ENCODE data around the gene FGF11. TPM values are rescaled to one million over a fixed set of nuclear protein-coding genes. Genes with fewer than 3 reads are reported as not detected.

The FGF11 gene
- total RNA-seq, 4 donors from 2014 or later = 1.0 TPM; not detected in 3

- Histone ChIP-seq H3K27ac (peak overlapping the region in 1 of 4 donors; percentile 66), H3K4me1 (peaks cover 0 to 15% (median 10%) of the 10 kb centered on the region in 4 donors), H3K27me3 (peaks cover 0 to 9% of the 10 kb centered on the region in 2 donors), H3K4me3 (peak overlapping the region in 3 of 4 donors; percentile 41 to 54 (median 44)), H3K36me3 (no peaks in the 10 kb centered on the region), H3K9me3 (no peaks in the 10 kb centered on the region)
- TF ChIP-seq POLR2A (IDR thresholded peaks at IDR 0.05) = no peak
- TF ChIP-seq CTCF (IDR thresholded peaks at IDR 0.05) = no peak
- DNase-seq = peak in 2 of 3 donors; percentile 79 to 83
Measured at GRCh38 chr17:7445619-7445968, 6.3 kb downstream of the FGF11 start.

DNA sequence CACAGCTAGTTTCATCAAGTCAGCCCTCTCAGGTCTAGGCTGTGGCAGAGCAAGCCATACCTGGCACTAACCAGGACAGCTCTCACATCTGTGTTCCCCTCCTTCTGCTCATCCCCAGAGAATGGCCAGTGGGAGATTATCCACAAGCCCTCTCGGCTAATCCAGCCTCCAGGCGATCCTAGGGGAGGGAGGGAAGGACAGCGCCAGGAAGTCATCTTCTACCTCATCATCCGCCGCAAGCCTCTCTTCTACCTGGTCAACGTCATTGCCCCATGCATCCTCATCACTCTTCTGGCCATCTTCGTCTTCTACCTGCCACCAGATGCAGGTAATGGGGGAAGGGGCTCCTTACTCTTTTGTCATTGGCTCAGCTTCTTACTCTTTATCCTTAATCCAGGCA is 9.1 kb downstream of the FGF11 start:
- Histone ChIP-seq H3K4me3 (no peak overlapping the region), H3K36me3 (no peaks in the 10 kb centered on the region), H3K27ac (no peak overlapping the region), H3K9me3 (no peaks in the 10 kb centered on the region), H3K4me1 (peaks cover 0 to 13% (median 8%) of the 10 kb centered on the region in 4 donors), H3K27me3 (peaks cover 0 to 8% of the 10 kb centered on the region in 2 donors)
- DNase-seq = no peak
- no peak for TF ChIP-seq CTCF (IDR thresholded peaks at IDR 0.05)
- no peak for TF ChIP-seq POLR2A (IDR thresholded peaks at IDR 0.05)

GRCh38 chr17:7459961-7460545 is 20.7 kb downstream of the FGF11 start:
- no peaks in the 10 kb centered on the region for H3K27me3 ChIP-seq
- no peak overlapping the region for H3K4me3 ChIP-seq
- DNase-seq = no peak
- H3K36me3 ChIP-seq = peaks cover 0 to 15% (median 0%) of the 10 kb centered on the region in 3 donors
- peaks cover 0 to 10% (median 3%) of the 10 kb centered on the region in 4 donors for H3K4me1 ChIP-seq
- TF ChIP-seq POLR2A (IDR thresholded peaks at IDR 0.05) (no peak), CTCF (IDR thresholded peaks at IDR 0.05) (no peak)
- H3K9me3 ChIP-seq = no peaks in the 10 kb centered on the region
- no peak overlapping the region for H3K27ac ChIP-seq

GRCh38 chr17:7460850-7461660 is 21.7 kb downstream of the FGF11 start:
- Histone ChIP-seq H3K4me1 (peaks cover 0 to 13% (median 3%) of the 10 kb centered on the region in 4 donors), H3K27me3 (no peaks in the 10 kb centered on the region), H3K27ac (no peak overlapping the region), H3K4me3 (no peak overlapping the region), H3K9me3 (no peaks in the 10 kb centered on the region), H3K36me3 (peaks cover 0 to 22% (median 0%) of the 10 kb centered on the region in 3 donors)
- TF ChIP-seq POLR2A (IDR thresholded peaks at IDR 0.05) (no peak), CTCF (IDR thresholded peaks at IDR 0.05) (no peak)
- no peak for DNase-seq

GRCh38 chr17:7462474-7463371 is 23.4 kb downstream of the FGF11 start:
- Histone ChIP-seq H3K27me3 (no peaks in the 10 kb centered on the region), H3K9me3 (no peaks in the 10 kb centered on the region), H3K36me3 (peaks cover 0 to 33% (median 0%) of the 10 kb centered on the region in 3 donors), H3K4me3 (no peak overlapping the region), H3K4me1 (peaks cover 0 to 10% (median 2%) of the 10 kb centered on the region in 4 donors), H3K27ac (no peak overlapping the region)
- DNase-seq = no peak
- TF ChIP-seq CTCF (IDR thresholded peaks at IDR 0.05) (no peak), POLR2A (IDR thresholded peaks at IDR 0.05) (no peak)
